ENCODE results near the gene AATK.

- TF ChIP-seq CTCF (IDR thresholded peaks at IDR 0.05) (no peak), RAD21 (conservative IDR thresholded peaks at IDR 0.05 in 1 of 2, IDR thresholded peaks at IDR 0.05 in 1 of 2) (no peak), POLR2A (IDR thresholded peaks at IDR 0.05; ENCODE audit: low read length) (no peak), MYC (IDR thresholded peaks at IDR 0.05; ENCODE audit: borderline replicate concordance, low read length) (no peak), RCOR1 (IDR thresholded peaks at IDR 0.05; ENCODE audit: low read depth, low read length) (no peak), CHD2 (IDR thresholded peaks at IDR 0.05; ENCODE audit: low read length, partially characterized antibody) (no peak), JUNB (IDR thresholded peaks at IDR 0.05) (no peak), PHF8 (IDR thresholded peaks at IDR 0.05; ENCODE audit: borderline replicate concordance, low read depth) (no peak), MAFK (IDR thresholded peaks at IDR 0.05; ENCODE audit: partially characterized antibody) (no peak), ESRRA (IDR thresholded peaks at IDR 0.05; ENCODE audit: borderline replicate concordance, low read length) (no peak), CHD4 (IDR thresholded peaks at IDR 0.05; ENCODE audit: borderline replicate concordance) (no peak), CEBPB (IDR thresholded peaks at IDR 0.05) (no peak)
- TF ChIP-seq, protein P1, sequence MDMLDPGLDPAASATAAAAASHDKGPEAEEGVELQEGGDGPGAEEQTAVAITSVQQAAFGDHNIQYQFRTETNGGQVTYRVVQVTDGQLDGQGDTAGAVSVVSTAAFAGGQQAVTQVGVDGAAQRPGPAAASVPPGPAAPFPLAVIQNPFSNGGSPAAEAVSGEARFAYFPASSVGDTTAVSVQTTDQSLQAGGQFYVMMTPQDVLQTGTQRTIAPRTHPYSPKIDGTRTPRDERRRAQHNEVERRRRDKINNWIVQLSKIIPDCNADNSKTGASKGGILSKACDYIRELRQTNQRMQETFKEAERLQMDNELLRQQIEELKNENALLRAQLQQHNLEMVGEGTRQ (IDR thresholded peaks at IDR 0.05) = no peak
These were observed 8.0 kb downstream of the AATK start for GRCh38 chr17:81157848-81158687.

Data from A549 (cell line).